NCI-H82 treated with DMSO at 0.1 percent for 48 hours (cell line): ENCODE data around the gene PRRT1B.

Source experiments
- DNase-seq: peaks from one replicate; lab custom pipeline; 2025; ENCODE audit not compliant: unreplicated experiment; lab: John Stamatoyannopoulos, UW

The PRRT1B gene

GRCh38 chr9:131522257-131523085 is 22.9 kb upstream of the PRRT1B start:
- DNase-seq: no peak

GRCh38 chr9:131523086-131523388 is 22.3 kb upstream of the PRRT1B start:
- no peak for DNase-seq

- no peak for DNase-seq
Measured at GRCh38 chr9:131523451-131524435, 21.6 kb upstream of the PRRT1B start.

GRCh38 chr9:131524665-131525315 is 20.5 kb upstream of the PRRT1B start:
- DNase-seq: no peak

- DNase-seq: no peak
Measured at GRCh38 chr9:131525643-131526565, 19.4 kb upstream of the PRRT1B start.

- no peak for DNase-seq
Measured at GRCh38 chr9:131528186-131528585, 17.1 kb upstream of the PRRT1B start.

- DNase-seq: no peak
Measured at GRCh38 chr9:131528886-131529505, 16.3 kb upstream of the PRRT1B start.

- no peak for DNase-seq
Measured at GRCh38 chr9:131529597-131530545, 15.5 kb upstream of the PRRT1B start.

- no peak for DNase-seq
Measured at GRCh38 chr9:131530546-131530919, 14.8 kb upstream of the PRRT1B start.

GRCh38 chr9:131530920-131531832 is 14.1 kb upstream of the PRRT1B start, which contains the start of gene UCK1:
UCK1 (minus strand) TSS chr9:131531263; CDS start chr9:131531174, 89 bp downstream.
- peak; percentile 64 for DNase-seq

- no peak for DNase-seq
Measured at GRCh38 chr9:131534721-131535237, 10.5 kb upstream of the PRRT1B start.

- DNase-seq: no peak
Measured at GRCh38 chr9:131537946-131538345, 7.4 kb upstream of the PRRT1B start.

- DNase-seq: no peak
Measured at GRCh38 chr9:131539223-131539923, 6.0 kb upstream of the PRRT1B start.

GRCh38 chr9:131543141-131543540 is 2.2 kb upstream of the PRRT1B start:
- no peak for DNase-seq

- no peak for DNase-seq
Measured at GRCh38 chr9:131545786-131546335, 538 bp downstream of the PRRT1B start.

GRCh38 chr9:131546336-131547084 is 1.2 kb downstream of the PRRT1B start:
- DNase-seq: peak; percentile 7
